Progenitor cell of endocrine pancreas (in vitro differentiated cells): ENCODE data around the gene HEXD. TPM values are rescaled to one million over a fixed set of nuclear protein-coding genes. Genes with fewer than 3 reads are reported as not detected.

ENCODE experiments used
- DNase-seq: peaks from one replicate; pipeline ENCODE4 v3.0.0; 2021; ENCODE audit warnings: low spot score; ENCODE audit not compliant: unreplicated experiment
- H3K27ac Mint-ChIP-seq: 2 replicates; pipeline ENCODE4 v1.8.0; 2021; ENCODE audit warnings: mild to moderate bottlenecking, moderate library complexity, mixed read lengths
- H3K27me3 Mint-ChIP-seq: 2 replicates; pipeline ENCODE4 v1.8.0; 2021; ENCODE audit warnings: mixed read lengths
- H3K36me3 Mint-ChIP-seq: 2 replicates; pipeline ENCODE4 v1.8.0; 2022; ENCODE audit warnings: mixed read lengths; ENCODE audit not compliant: insufficient read depth
- H3K4me1 Mint-ChIP-seq: 2 replicates; pipeline ENCODE4 v1.8.0; 2021; ENCODE audit warnings: low read depth, mixed read lengths
- H3K4me3 Mint-ChIP-seq: 2 replicates; pipeline ENCODE4 v1.8.0; 2021; ENCODE audit warnings: low read depth, mild to moderate bottlenecking, moderate library complexity, mixed read lengths
- H3K9me3 Mint-ChIP-seq: 2 replicates; pipeline ENCODE4 v1.8.0; 2021; ENCODE audit warnings: low read depth, mixed read lengths
- total RNA-seq: library from RNA; stranded (reverse); gene quantifications from 2 replicates; pipeline ENCODE4 v1.2.1, GENCODE V29; 2021
- TF ChIP-seq, protein P1 (sequence below): fragments of 200-600 bp; sonication (generic); IDR thresholded peaks from one replicate; pipeline ENCODE4 v1.5.0; 2021; ENCODE audit warnings: antibody characterized with exemption, mild to moderate bottlenecking; ENCODE audit not compliant: unreplicated experiment

HEXD gene
- total RNA-seq, 1 donor from 2014 or later = 86.4 TPM

DNA sequence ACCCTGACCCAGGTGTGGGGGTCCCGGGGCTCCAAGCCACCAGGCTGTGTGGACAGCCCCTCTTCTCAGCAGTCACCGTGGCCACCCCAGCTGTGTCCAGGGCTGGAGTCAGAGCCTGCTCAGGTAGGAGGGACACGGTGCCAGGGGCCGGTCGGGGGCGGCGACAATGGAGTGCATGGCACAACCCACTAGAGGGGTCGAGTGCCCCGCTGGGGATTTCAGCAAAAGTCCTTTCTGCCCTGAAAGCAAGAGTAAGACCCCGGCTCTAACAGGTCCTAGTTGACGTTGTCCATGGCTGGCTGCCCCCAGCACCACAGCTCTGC, 35.3 kb upstream of the HEXD start:
- H3K36me3 Mint-ChIP-seq = no peaks in the 10 kb centered on the region
- no peaks in the 10 kb centered on the region for H3K4me1 Mint-ChIP-seq
- H3K4me3 Mint-ChIP-seq = no peak overlapping the region
- no peak overlapping the region for H3K27ac Mint-ChIP-seq
- TF ChIP-seq, protein P1, sequence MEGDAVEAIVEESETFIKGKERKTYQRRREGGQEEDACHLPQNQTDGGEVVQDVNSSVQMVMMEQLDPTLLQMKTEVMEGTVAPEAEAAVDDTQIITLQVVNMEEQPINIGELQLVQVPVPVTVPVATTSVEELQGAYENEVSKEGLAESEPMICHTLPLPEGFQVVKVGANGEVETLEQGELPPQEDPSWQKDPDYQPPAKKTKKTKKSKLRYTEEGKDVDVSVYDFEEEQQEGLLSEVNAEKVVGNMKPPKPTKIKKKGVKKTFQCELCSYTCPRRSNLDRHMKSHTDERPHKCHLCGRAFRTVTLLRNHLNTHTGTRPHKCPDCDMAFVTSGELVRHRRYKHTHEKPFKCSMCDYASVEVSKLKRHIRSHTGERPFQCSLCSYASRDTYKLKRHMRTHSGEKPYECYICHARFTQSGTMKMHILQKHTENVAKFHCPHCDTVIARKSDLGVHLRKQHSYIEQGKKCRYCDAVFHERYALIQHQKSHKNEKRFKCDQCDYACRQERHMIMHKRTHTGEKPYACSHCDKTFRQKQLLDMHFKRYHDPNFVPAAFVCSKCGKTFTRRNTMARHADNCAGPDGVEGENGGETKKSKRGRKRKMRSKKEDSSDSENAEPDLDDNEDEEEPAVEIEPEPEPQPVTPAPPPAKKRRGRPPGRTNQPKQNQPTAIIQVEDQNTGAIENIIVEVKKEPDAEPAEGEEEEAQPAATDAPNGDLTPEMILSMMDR = no peak
- H3K27me3 Mint-ChIP-seq = peaks cover 25% of the 10 kb centered on the region
- no peak for DNase-seq
- no peaks in the 10 kb centered on the region for H3K9me3 Mint-ChIP-seq

GRCh38 chr17:82383411-82383810, 34.7 kb upstream of the HEXD start:
- Mint-ChIP-seq H3K36me3 (no peaks in the 10 kb centered on the region), H3K4me3 (no peak overlapping the region), H3K9me3 (no peaks in the 10 kb centered on the region), H3K27me3 (peaks cover 25% of the 10 kb centered on the region), H3K4me1 (no peaks in the 10 kb centered on the region), H3K27ac (no peak overlapping the region)
- TF ChIP-seq, protein P1 = no peak
- no peak for DNase-seq

- H3K9me3 Mint-ChIP-seq = no peaks in the 10 kb centered on the region
- TF ChIP-seq, protein P1 = no peak
- DNase-seq = no peak
- no peak overlapping the region for H3K27ac Mint-ChIP-seq
- no peak overlapping the region for H3K4me3 Mint-ChIP-seq
- H3K4me1 Mint-ChIP-seq = no peaks in the 10 kb centered on the region
- no peaks in the 10 kb centered on the region for H3K36me3 Mint-ChIP-seq
- H3K27me3 Mint-ChIP-seq = peaks cover 22% of the 10 kb centered on the region
Observed at GRCh38 chr17:82384051-82384729, 34.0 kb upstream of the HEXD start.

DNA sequence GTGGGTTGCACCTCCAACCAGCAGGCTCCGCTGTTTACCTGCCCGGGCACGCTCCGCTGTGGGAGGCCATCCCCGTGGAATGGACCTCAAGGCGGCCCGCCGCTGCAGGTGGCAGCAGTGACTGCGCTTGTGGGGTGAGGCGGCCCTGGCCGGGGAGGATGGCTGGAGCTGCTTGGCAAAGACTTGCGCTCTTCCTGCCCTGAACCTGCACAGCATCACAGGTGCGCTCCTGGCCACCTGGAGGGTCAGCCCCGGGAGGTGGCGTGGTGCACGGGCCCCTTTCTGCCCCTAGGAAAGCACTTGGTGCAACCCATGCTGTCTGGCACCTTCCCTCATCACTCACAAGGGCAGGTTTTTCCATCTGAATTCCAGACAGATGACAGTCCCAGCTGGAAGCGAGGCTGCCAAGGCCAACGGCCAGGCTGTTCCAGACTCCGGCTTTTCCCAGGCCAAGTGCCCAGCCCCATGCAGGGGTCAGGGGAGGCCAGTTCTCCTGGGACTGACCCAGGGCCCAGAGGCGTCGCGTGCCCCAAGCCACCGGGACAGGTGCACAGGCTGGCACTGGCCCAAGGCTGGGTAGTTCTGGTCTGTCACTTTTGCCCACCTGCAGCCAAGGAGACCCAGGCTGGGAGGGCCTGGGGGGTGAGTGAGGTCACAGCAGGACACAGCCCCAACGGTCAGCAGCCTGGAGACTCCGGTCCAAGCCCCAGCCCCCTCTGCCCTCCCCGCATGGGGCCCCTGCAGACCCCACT, 33.2 kb upstream of the HEXD start:
- Mint-ChIP-seq H3K27me3 (peaks cover 20% of the 10 kb centered on the region), H3K4me1 (no peaks in the 10 kb centered on the region), H3K9me3 (no peaks in the 10 kb centered on the region), H3K27ac (no peak overlapping the region), H3K36me3 (no peaks in the 10 kb centered on the region), H3K4me3 (no peak overlapping the region)
- TF ChIP-seq, protein P1 = no peak
- no peak for DNase-seq

DNA sequence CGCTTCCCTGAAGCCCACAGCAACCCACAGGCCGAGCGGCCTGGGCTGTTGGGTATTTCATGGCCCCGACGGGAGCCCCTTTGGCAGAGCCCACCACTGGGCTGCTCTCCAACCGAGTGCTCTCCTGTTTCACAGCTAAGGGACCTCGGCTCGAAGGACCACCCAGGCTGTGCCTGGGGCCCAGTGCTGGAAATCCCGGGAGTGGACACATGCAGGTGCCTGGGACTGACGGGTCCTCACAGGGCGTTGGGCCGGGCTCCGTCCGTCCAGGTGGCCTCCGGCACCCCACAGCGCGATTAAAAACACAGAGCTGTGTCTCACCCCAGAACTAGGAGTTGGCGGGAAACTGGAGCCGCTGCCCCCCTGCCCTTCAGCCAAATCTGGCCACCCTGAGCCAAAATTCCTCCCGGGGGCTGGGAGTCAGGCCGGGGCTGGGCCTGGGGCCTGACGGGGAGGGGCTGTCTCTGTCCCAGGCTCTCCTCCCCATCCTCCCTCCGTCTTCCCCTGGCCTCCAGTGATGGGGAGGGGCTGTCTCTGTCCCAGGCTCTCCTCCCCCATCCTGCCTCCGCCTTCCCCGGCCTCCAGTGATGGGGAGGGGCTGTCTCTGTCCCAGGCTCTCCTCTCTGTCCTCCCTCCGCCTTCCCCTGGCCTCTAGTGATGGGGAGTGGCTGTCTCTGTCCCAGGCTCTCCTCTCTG, 32.4 kb upstream of the HEXD start:
- Mint-ChIP-seq H3K9me3 (no peaks in the 10 kb centered on the region), H3K27ac (no peak overlapping the region), H3K27me3 (peaks cover 14% of the 10 kb centered on the region), H3K4me1 (no peaks in the 10 kb centered on the region), H3K36me3 (no peaks in the 10 kb centered on the region), H3K4me3 (no peak overlapping the region)
- TF ChIP-seq, protein P1 = no peak
- no peak for DNase-seq
